Hepatocyte (in vitro differentiated cells): Measurements from ENCODE around the gene AIRE.

Experiments
- CTCF ChIP-seq: fragments of 200-600 bp; sonication (generic); IDR thresholded peaks from 2 replicates; pipeline ENCODE4 v1.5.1; 2016; ENCODE audit warnings: antibody characterized with exemption, mild to moderate bottlenecking; ENCODE audit not compliant: poor library complexity
- EZH2 ChIP-seq: fragments of 200-600 bp; sonication (generic); IDR thresholded peaks from 2 replicates; pipeline ENCODE4 v1.6.1; 2016; ENCODE audit warnings: antibody characterized with exemption, mild to moderate bottlenecking, borderline replicate concordance
- EZH2phosphoT487 ChIP-seq: fragments of 200-600 bp; sonication (generic); IDR thresholded peaks from one replicate; pipeline ENCODE4 v1.6.1; 2018; ENCODE audit warnings: antibody characterized with exemption, mild to moderate bottlenecking, low read depth, moderate library complexity; ENCODE audit not compliant: unreplicated experiment, severe bottlenecking

- TF ChIP-seq CTCF, result no peak
- TF ChIP-seq EZH2, result no peak
- no peak for TF ChIP-seq EZH2phosphoT487
Measured at GRCh38 chr21:44314128-44314527, 28.5 kb downstream of the AIRE start.
